Stomach smooth muscle (tissue), 2 donors: ENCODE data around the gene MFSD12.

Experiments
- H3K27ac ChIP-seq: one replicate; pipeline ENCODE4 v1.7.0; 2013; ENCODE audit warnings: mild to moderate bottlenecking, low read length, inconsistent platforms
- H3K27me3 ChIP-seq, 2 donors: one replicate each; pipeline ENCODE4 v1.7.0; 2013; ENCODE audit warnings: low read length in 2 of 2; ENCODE audit not compliant: insufficient read depth in 2 of 2, control insufficient read depth in 1 of 2
- H3K36me3 ChIP-seq, 2 donors: one replicate each; pipeline ENCODE4 v1.7.0; 2013; ENCODE audit warnings: low read length in 2 of 2; ENCODE audit not compliant: control insufficient read depth in 2 of 2, insufficient read depth in 2 of 2
- H3K4me1 ChIP-seq: one replicate; pipeline ENCODE4 v1.7.0; 2013; ENCODE audit warnings: low read length; ENCODE audit not compliant: control insufficient read depth, insufficient read depth
- H3K4me3 ChIP-seq, 2 donors: one replicate each; pipeline ENCODE4 v1.7.0; 2013; ENCODE audit warnings: low read length in 2 of 2
- H3K9ac ChIP-seq, 2 donors: one replicate each; pipeline ENCODE4 v1.7.0; 2013; ENCODE audit warnings: low read length in 2 of 2, mild to moderate bottlenecking in 1 of 2
- H3K9me3 ChIP-seq, 2 donors: one replicate each; pipeline ENCODE4 v1.7.0; 2013; ENCODE audit warnings: low read length in 2 of 2; ENCODE audit not compliant: control insufficient read depth in 2 of 2
- donor health status: healthy.
- donor health status: Pancreatic carcinoma.

The MFSD12 gene

DNA sequence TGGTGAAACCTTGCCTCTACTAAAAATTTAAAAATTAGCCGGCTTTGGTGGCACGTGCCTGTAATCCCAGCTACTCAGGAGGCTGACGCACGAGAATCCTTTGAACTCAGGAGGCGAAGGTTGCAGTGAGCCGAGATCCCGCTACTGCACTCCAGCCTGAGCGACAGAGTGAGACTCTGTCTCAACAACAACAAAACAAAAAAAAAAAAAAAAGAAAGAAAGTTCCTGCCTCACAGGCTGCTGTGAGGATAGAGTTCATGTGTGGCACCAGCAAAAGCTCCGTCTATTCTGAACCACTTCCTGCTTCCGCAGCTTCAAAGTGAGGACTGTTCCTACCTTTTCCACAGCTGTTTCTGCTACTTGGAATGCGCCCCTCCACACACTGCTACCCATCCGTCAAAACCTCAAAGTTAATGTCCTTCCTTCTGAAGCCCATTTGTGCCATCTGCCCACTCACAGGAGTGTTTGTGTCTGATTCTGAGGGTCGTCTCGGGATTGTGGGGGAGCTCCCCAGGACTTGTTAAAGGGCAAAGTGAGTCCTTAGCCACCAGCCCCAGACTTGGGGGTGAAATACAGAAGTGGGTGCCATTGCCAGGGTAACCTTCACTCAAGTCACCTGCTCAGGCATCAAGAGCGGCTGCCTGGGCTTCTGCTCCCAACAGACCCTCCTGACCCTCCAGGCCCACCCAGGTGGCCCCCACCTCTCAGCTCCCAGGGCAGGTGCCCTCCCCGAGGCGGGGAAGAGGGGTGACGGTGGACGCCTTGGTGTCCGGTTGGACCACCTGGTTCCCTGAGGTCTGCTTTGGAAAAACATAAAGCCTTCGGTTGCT is 2.9 kb downstream of the MFSD12 start:
- H3K27me3 ChIP-seq = no peaks in the 10 kb centered on the region
- no peak overlapping the region for H3K27ac ChIP-seq
- no peak overlapping the region for H3K4me3 ChIP-seq
- H3K9ac ChIP-seq = no peak overlapping the region
- no peaks in the 10 kb centered on the region for H3K9me3 ChIP-seq
- no peaks in the 10 kb centered on the region for H3K36me3 ChIP-seq
- H3K4me1 ChIP-seq = peaks cover 26% of the 10 kb centered on the region

GRCh38 chr19:3551792-3552095 is 5.6 kb downstream of the MFSD12 start:
- Histone ChIP-seq H3K4me1 (peaks cover 19% of the 10 kb centered on the region), H3K9ac (no peak overlapping the region)

GRCh38 chr19:3550947-3551791 is 6.2 kb downstream of the MFSD12 start:
- no peaks in the 10 kb centered on the region for H3K36me3 ChIP-seq
- H3K27ac ChIP-seq = no peak overlapping the region
- no peak overlapping the region for H3K4me3 ChIP-seq
- H3K4me1 ChIP-seq = peaks cover 13% of the 10 kb centered on the region
- H3K9me3 ChIP-seq = no peaks in the 10 kb centered on the region
- H3K9ac ChIP-seq = no peak overlapping the region
- no peaks in the 10 kb centered on the region for H3K27me3 ChIP-seq

More at GRCh38 chr19:3551792-3552095, 5.6 kb downstream of the MFSD12 start:
- Histone ChIP-seq H3K27ac (no peak overlapping the region), H3K27me3 (no peaks in the 10 kb centered on the region), H3K36me3 (no peaks in the 10 kb centered on the region), H3K4me3 (no peak overlapping the region), H3K9me3 (no peaks in the 10 kb centered on the region)

GRCh38 chr19:3549816-3550215 is 7.6 kb downstream of the MFSD12 start:
- Histone ChIP-seq H3K36me3 (peaks cover 2 to 4% of the 10 kb centered on the region in 2 donors), H3K9ac (no peak overlapping the region), H3K27ac (no peak overlapping the region), H3K9me3 (no peaks in the 10 kb centered on the region), H3K4me1 (peaks cover 4% of the 10 kb centered on the region), H3K27me3 (no peaks in the 10 kb centered on the region), H3K4me3 (no peak overlapping the region)

DNA sequence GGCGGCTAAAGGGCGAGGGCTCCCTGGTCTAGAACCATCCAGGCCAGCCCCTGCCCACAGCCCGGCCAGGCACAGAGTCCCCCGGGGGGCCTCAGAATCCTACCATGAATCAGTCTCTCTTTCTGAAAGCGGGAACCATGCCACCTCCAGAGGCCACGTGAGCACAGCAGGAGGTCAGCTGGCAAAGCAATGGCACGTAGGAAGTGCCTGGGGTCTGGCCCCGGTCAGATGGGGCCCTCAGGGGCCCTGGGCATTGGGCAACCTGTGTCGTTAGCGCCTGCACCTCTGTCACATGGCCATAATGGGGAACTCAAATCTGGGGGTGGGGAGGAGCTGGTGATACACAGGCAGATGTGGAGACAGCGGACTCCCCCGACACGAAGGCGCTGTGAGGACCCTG is 8.8 kb downstream of the MFSD12 start:
- H3K4me1 ChIP-seq = peaks cover 4% of the 10 kb centered on the region
- no peaks in the 10 kb centered on the region for H3K27me3 ChIP-seq
- H3K36me3 ChIP-seq = peaks cover 2 to 4% of the 10 kb centered on the region in 2 donors
- no peak overlapping the region for H3K4me3 ChIP-seq
- no peaks in the 10 kb centered on the region for H3K9me3 ChIP-seq
- H3K9ac ChIP-seq = no peak overlapping the region
- no peak overlapping the region for H3K27ac ChIP-seq

GRCh38 chr19:3547767-3548282 is 9.6 kb downstream of the MFSD12 start:
- Histone ChIP-seq H3K4me1 (peaks cover 2% of the 10 kb centered on the region), H3K9ac (no peak overlapping the region), H3K36me3 (peaks cover 2 to 4% of the 10 kb centered on the region in 2 donors), H3K4me3 (no peak overlapping the region), H3K9me3 (no peaks in the 10 kb centered on the region), H3K27me3 (no peaks in the 10 kb centered on the region), H3K27ac (no peak overlapping the region)

GRCh38 chr19:3547301-3547731 is 10.1 kb downstream of the MFSD12 start:
- no peaks in the 10 kb centered on the region for H3K9me3 ChIP-seq
- no peak overlapping the region for H3K9ac ChIP-seq
- H3K36me3 ChIP-seq = peaks cover 2 to 4% of the 10 kb centered on the region in 2 donors
- no peaks in the 10 kb centered on the region for H3K27me3 ChIP-seq
- H3K27ac ChIP-seq = no peak overlapping the region
- H3K4me3 ChIP-seq = no peak overlapping the region
- H3K4me1 ChIP-seq = no peaks in the 10 kb centered on the region

- Histone ChIP-seq H3K27ac (no peak overlapping the region), H3K9me3 (no peaks in the 10 kb centered on the region), H3K27me3 (no peaks in the 10 kb centered on the region), H3K4me3 (no peak overlapping the region), H3K9ac (no peak overlapping the region), H3K36me3 (peaks cover 2 to 4% of the 10 kb centered on the region in 2 donors), H3K4me1 (no peaks in the 10 kb centered on the region)
These were observed 11.3 kb downstream of the MFSD12 start for GRCh38 chr19:3546119-3546518.

DNA sequence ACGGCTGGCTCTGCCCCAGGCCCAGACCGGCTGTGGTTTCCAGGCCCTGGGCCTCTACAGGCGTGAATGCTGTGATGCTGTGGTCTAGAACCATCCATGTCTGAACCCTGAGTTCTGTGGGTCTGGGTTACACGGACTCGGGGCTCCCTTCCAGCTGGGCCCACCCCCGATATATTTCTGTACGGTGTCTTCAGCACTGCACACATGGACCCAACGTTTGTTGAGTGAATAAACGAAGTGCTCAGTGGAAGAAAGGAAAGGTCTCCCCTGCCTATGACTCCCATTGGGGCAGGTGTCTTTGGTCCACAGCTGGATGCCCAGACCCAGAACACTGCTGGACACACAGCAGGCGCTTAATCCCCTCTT is 11.7 kb downstream of the MFSD12 start:
- H3K4me3 ChIP-seq = no peak overlapping the region
- H3K36me3 ChIP-seq = peaks cover 2 to 4% of the 10 kb centered on the region in 2 donors
- no peaks in the 10 kb centered on the region for H3K27me3 ChIP-seq
- no peak overlapping the region for H3K9ac ChIP-seq
- no peaks in the 10 kb centered on the region for H3K9me3 ChIP-seq
- H3K27ac ChIP-seq = no peak overlapping the region
- H3K4me1 ChIP-seq = no peaks in the 10 kb centered on the region

DNA sequence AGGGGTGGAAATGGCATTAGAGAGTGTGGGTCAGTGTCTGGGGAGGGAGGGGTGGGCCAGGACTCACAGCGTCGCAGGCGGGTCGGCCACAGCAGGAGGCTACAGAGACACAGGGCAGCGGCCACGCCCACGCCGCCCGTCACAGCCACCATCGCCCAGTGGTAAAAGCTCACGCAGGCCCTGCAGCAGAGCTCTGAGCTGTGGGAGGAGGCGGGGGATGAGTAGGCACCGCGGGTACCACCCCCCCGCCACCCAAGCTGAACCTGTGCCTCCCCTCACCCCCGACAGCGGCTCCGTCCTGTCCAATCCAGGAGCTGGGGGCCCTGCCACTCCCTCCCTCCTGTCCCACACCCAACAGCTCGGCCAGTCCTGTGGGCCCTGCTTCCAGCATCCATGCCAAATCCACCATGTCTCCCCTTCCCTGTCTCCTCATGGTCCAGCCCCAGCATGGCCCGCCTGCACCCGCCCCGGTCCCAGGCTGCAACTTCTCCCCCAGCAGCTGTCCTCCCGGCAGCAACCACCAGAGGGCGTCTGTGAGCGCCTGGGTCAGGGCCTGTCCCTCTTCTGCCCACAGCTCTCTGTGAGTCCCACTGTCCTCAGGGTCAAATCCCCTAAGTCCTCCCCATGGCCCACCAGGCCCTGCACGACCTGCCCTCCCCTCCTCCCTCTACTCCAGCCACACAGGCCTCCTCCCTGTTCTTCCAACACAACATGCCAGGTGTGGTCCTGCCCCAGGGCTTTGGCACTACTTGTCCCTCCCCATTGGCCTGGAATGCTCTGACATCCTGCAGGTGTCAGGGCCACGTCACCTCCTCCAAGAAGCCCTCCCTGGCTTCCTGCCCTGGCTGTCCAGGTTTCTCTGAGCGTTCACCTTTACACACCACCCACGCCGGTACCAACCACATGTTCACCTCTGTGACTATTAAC is 12.4 kb downstream of the MFSD12 start:
- no peak overlapping the region for H3K27ac ChIP-seq
- no peaks in the 10 kb centered on the region for H3K4me1 ChIP-seq
- H3K4me3 ChIP-seq = no peak overlapping the region
- no peaks in the 10 kb centered on the region for H3K27me3 ChIP-seq
- no peak overlapping the region for H3K9ac ChIP-seq
- H3K36me3 ChIP-seq = peaks cover 2 to 4% of the 10 kb centered on the region in 2 donors
- no peaks in the 10 kb centered on the region for H3K9me3 ChIP-seq
